Left colon (tissue), 2 donors: ENCODE results near the gene BSDC1. TPM values are rescaled to one million over a fixed set of nuclear protein-coding genes. Genes with fewer than 3 reads are reported as not detected.

Experiments
- ATAC-seq: fragments of 200-7000 bp; cut with Tn5 transposase; one replicate; pipeline ENCODE4 v1.9.1; 2020; ENCODE audit warnings: mild to moderate bottlenecking, moderate library complexity
- DNase-seq, 2 donors: peaks; one replicate each; pipeline ENCODE4 v3.0.0-alpha.2; 2020
- intact Hi-C, 2 donors: fragments of 100-400 bp; cut with DNase I in 1 of 2; cut with micrococcal nuclease in 1 of 2; formaldehyde crosslinking; loops; one replicate each; pipeline versions ENCODE4 v1.11.2 to v1.14.0; 2022; cut with DNase I, micrococcal nuclease
- total RNA-seq, 2 donors: library from RNA; stranded (reverse); fragmentation: NEBNext Ultra II Directional; extraction: Animal tissue kit (Norgen Biotek cat#: 25700); gene quantifications; one replicate each; pipeline ENCODE4 v1.2.1, GENCODE V29; 2021
- donor health status: DM: no; HTN: no; CAD: no.
- donor health status: DM: yes; HTN: yes; CAD: no.

The BSDC1 gene
- total RNA-seq, 2 donors from 2014 or later, result 73.0 to 87.9 TPM

DNA sequence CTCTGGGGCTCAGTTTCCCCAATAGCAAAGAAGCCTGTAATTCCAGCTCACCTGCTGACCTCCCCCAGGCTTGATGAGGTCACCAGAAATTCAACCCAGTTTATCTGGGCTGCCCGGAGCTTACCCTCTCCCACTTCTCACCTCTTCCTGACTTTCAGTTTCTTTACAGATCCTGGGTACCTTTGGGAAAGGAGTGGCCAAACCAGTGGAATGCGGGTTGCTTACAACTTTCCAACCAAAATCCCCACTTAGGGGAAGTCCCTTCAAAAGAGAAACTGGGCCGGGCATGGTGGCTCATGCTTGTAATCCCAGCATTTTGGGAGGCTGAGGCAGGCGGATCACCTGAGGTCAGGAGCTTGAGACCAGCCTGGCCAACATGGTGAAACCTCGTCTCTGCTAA lies 52.3 kb downstream of the BSDC1 start:
- intact Hi-C loops, result no loop called here
- ATAC-seq (no peak), DNase-seq (no peak)

- ATAC-seq (no peak), DNase-seq (no peak)
- intact Hi-C loops, result no loop called here
These were observed 53.0 kb downstream of the BSDC1 start for GRCh38 chr1:32341186-32341757.

DNA sequence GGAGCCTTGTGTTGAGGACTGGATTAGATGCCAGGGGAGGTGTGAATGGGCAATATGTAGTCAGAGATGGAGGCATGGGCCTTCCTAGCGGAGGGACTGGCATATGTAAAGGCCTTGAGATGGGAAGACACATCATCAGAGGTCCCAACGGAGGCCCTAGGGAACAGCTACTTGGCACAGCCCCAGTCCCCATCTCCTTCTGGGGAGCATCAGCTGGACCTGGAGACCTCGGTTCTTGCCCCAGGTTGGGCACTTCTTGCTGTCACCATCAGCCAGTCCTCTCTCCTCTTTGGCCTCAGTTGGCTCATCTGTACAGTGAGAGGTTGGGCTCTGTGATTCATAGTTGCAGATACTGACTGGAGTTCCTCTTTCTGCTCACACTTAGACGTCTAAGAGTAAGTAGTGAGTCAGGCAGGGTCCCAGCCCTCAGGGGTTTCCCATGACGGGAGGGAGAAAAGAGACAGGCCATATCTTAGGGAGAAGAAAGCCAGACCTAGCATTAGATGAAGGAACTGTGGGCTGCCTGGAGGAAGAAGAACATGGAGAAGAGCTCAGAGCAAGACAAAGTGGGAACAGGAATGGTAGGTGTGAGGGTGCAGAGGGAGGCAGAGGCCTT lies 54.8 kb downstream of the BSDC1 start:
- ATAC-seq, result no peak
- intact Hi-C loops, result no loop called here
- DNase-seq, result no peak

- ATAC-seq (peak; percentile 39), DNase-seq (peak in 1 of 2 donors; percentile 55)
- intact Hi-C loops, result no loop called here
These were observed 55.5 kb downstream of the BSDC1 start for GRCh38 chr1:32338637-32339145.

- ATAC-seq, result peak; percentile 59
- intact Hi-C loops, result no loop called here
- peak; percentile 58 to 64 for DNase-seq
These were observed 56.2 kb downstream of the BSDC1 start for GRCh38 chr1:32337855-32338636.

DNA sequence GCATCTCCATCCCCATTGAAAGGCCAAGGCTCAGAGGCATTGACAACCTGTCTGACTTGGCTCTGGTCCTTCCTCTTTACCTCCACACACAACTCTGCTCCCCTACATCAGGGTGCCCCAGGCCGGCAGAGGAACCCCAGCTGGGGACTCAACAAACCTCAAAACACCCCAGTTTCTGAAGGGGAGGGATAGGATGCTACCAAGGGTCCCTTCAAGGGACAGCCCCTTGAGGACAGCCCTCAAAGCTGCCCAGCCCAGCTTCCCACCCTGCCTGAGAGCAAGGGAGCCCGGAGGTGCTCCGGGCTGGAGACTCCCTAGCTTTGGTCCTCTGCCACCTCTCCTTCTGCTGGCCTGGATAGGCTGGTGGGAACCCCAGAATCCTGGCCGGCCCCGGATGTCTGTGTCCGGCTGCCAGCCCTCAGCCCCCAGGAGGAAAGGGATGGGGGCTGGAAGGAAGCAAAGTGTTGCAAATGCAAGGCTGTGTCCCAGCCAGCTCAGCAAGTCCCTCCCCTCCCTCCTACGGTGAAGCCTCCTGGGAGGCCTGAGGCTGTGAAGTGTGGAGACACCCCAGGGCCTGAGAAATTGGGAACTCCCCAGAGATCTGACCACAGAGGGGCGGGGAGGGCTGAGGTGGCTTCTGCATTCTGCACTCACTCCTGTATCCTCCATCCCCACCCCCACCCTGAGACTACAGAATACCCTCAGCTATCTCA lies 57.1 kb downstream of the BSDC1 start:
- intact Hi-C loops, result no loop called here
- ATAC-seq (no peak), DNase-seq (peak; percentile 45 to 61)

GRCh38 chr1:32336591-32336932 lies 57.7 kb downstream of the BSDC1 start:
- intact Hi-C loops, result no loop called here
- DNase-seq (no peak), ATAC-seq (no peak)

- ATAC-seq, result peak; percentile 50
- intact Hi-C loops, result no loop called here
- DNase-seq, result peak; percentile 82 to 94
These were observed 58.3 kb downstream of the BSDC1 start, which contains the start of gene MARCKSL1 for GRCh38 chr1:32335790-32336590. Gene MARCKSL1, minus strand, starts transcription at chr1:32336233. Its CDS starts 200 bp downstream, at chr1:32336033.

- no peak for DNase-seq
- no peak for ATAC-seq
These were observed 58.8 kb downstream of the BSDC1 start for GRCh38 chr1:32335535-32335789.

GRCh38 chr1:32334864-32335534 lies 59.2 kb downstream of the BSDC1 start:
- ATAC-seq, result peak; percentile 48
- intact Hi-C loops, result no loop called here

More at GRCh38 chr1:32335535-32335789, 58.8 kb downstream of the BSDC1 start:
- intact Hi-C loops, result no loop called here

DNA sequence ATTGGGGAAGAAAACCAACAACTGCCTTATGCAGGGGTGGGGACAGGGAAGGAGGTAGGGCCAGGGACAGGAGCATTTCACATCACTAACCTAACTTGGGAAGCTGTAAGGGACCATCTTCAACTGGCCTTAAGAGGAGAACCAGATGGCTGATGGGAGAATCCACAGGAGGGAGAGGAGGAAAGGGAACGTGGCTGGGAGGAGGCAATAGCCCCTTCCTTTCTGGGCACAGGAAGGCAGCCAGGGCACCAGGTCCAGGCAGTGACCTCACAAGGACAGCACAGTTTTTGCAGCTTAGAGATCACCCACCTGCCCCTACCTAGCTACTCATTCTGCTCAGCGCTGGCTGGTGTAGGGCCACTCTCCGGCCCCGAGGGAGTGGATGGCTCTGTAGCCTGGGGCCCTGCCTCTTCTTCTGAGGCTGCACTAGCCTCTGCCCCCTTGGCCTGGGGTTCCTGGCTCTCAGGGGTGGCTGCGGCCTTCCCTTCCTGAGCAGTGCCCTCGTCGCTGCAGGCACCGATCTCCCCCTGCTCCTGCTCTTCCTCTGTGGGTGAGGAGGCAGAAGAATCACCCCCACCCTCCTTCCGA lies 59.9 kb downstream of the BSDC1 start:
- intact Hi-C loops, result no loop called here
- DNase-seq (no peak), ATAC-seq (peak; percentile 12)

More at GRCh38 chr1:32334864-32335534, 59.2 kb downstream of the BSDC1 start:
- DNase-seq, result peak; percentile 44 to 75

DNA sequence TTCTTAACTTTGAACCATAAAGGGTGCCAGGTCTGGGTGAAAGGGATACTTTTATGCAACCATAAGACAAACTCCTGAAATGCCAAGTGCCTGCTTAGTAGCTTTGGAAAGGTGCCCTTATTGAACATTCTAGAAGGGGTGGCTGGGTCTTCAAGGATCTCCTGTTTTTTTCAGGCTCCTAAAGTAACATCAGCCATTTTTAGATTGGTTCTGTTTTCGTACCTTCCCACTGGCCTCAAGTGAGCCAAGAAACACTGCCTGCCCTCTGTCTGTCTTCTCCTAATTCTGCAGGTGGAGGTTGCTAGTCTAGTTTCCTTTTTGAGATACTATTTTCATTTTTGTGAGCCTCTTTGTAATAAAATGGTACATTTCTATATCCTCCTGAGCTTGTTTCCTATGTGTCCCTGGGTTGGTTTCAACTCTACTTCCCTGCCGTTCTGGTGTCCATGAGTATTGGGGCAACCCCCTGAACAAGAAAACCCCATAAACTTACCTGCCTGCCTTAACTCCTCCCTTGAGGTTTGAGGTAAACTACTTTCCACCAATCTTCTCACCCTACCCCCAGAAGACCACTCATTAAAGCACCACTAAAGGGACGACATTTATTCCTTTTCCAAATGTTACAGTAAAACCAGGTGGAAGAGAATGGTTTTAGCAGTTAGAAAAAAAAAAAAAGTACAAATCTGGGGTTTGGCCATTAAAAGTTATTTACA lies 60.8 kb downstream of the BSDC1 start:
- intact Hi-C loops, result no loop called here
- ATAC-seq (no peak), DNase-seq (no peak)

GRCh38 chr1:32332290-32333079 lies 61.8 kb downstream of the BSDC1 start:
- ATAC-seq, result peak; percentile 7
- intact Hi-C loops, result no loop called here
- DNase-seq, result peak in 1 of 2 donors; percentile 38

GRCh38 chr1:32331549-32331948 lies 62.7 kb downstream of the BSDC1 start:
- intact Hi-C loops, result no loop called here
- DNase-seq (no peak), ATAC-seq (no peak)

DNA sequence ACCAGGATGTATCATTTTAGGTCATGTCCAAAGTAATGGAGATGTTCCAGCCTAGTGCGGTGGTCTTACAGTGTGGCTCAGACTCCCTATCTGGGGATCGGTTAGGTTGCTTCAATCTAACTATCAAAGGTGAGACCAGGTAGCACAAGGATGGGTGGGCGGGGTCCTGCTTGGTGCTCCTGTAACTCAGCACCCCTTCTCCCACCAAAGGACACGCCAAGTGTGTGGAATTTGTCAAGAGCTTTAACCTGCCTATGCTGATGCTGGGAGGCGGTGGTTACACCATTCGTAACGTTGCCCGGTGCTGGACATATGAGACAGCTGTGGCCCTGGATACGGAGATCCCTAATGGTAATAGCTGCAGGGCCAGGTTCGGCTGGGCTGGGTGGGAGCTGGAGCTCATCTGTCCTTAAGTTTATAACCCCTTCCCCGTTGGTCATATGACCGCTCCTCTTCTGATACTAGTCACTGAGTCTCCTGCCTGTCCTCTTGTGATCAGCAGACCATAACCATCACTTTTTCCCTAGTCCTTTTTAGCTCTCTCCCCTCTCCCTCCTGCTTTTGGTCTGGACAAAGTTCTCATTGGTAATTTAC lies 63.6 kb downstream of the BSDC1 start:
- intact Hi-C loops, result no loop called here
- DNase-seq, result no peak
- ATAC-seq, result no peak

GRCh38 chr1:32329931-32330466 lies 64.2 kb downstream of the BSDC1 start:
- ATAC-seq (no peak), DNase-seq (no peak)
- intact Hi-C loops, result no loop called here
